Neural cell (in vitro differentiated cells): ENCODE measurements around the gene KDF1.

Experiments used
- CTCF ChIP-seq: fragments of 450-650 bp; IDR thresholded peaks from 2 replicates; pipeline ENCODE4 v1.5.1; 2014; ENCODE audit warnings: antibody characterized with exemption, mild to moderate bottlenecking, moderate library complexity; ENCODE audit not compliant: poor library complexity, severe bottlenecking
- RAD21 ChIP-seq: fragments of 450-650 bp; conservative IDR thresholded peaks from 2 replicates; pipeline ENCODE4 v1.6.1; 2014; ENCODE audit warnings: antibody characterized with exemption, mild to moderate bottlenecking, moderate library complexity

GRCh38 chr1:26996024-26996423, 35.8 kb upstream of the KDF1 start:
- no peak for TF ChIP-seq CTCF
- TF ChIP-seq RAD21 = no peak
